Stomach smooth muscle (tissue), 2 donors: ENCODE data around the gene CLEC4D.
"Not testable (repeated sequence)": the region's sequence is repeated elsewhere in the genome, so short reads cannot be mapped to it uniquely, and the experiment has no call there.

Experiments
- H3K27ac ChIP-seq: one replicate; pipeline ENCODE4 v1.7.0; 2013; ENCODE audit warnings: mild to moderate bottlenecking, low read length, inconsistent platforms
- H3K27me3 ChIP-seq, 2 donors: one replicate each; pipeline ENCODE4 v1.7.0; 2013; ENCODE audit warnings: low read length in 2 of 2; ENCODE audit not compliant: insufficient read depth in 2 of 2, control insufficient read depth in 1 of 2
- H3K36me3 ChIP-seq, 2 donors: one replicate each; pipeline ENCODE4 v1.7.0; 2013; ENCODE audit warnings: low read length in 2 of 2; ENCODE audit not compliant: control insufficient read depth in 2 of 2, insufficient read depth in 2 of 2
- H3K4me1 ChIP-seq: one replicate; pipeline ENCODE4 v1.7.0; 2013; ENCODE audit warnings: low read length; ENCODE audit not compliant: control insufficient read depth, insufficient read depth
- H3K4me3 ChIP-seq, 2 donors: one replicate each; pipeline ENCODE4 v1.7.0; 2013; ENCODE audit warnings: low read length in 2 of 2
- H3K9ac ChIP-seq, 2 donors: one replicate each; pipeline ENCODE4 v1.7.0; 2013; ENCODE audit warnings: low read length in 2 of 2, mild to moderate bottlenecking in 1 of 2
- H3K9me3 ChIP-seq, 2 donors: one replicate each; pipeline ENCODE4 v1.7.0; 2013; ENCODE audit warnings: low read length in 2 of 2; ENCODE audit not compliant: control insufficient read depth in 2 of 2
- donor health status: healthy.
- donor health status: Pancreatic carcinoma.

CLEC4D gene

DNA sequence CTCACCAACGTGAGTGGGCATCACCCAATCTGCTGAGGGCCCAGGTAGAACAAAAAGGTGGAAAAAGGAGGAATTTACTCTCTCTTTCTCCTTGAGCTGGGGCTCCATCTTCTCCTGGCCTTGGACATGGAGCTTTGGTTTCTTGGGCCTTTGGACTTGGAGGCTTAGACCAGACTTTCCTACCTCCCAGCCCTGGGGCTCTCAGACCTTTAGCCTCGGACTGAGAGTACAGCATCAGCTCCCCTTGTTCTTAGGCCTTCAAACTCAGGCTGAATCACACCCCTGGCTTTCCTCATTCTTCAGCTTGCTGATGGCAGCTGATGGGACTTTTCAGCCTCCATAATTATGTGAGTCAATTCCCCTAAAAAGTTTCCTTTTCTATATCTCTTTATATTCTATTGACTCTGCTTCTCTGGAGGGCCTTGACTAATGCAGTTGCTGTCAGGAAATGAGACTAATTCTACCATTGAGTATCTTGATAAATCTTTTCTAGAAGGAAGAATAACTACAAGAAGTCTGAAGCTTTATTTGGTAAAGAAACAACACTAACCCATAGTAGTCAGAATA lies 43.3 kb downstream of the CLEC4D start:
- Histone ChIP-seq H3K27me3 (no peaks in the 10 kb centered on the region), H3K4me1 (no peaks in the 10 kb centered on the region), H3K4me3 (no peak overlapping the region), H3K27ac (no peak overlapping the region), H3K9ac (no peak overlapping the region), H3K9me3 (no peaks in the 10 kb centered on the region), H3K36me3 (no peaks in the 10 kb centered on the region)

DNA sequence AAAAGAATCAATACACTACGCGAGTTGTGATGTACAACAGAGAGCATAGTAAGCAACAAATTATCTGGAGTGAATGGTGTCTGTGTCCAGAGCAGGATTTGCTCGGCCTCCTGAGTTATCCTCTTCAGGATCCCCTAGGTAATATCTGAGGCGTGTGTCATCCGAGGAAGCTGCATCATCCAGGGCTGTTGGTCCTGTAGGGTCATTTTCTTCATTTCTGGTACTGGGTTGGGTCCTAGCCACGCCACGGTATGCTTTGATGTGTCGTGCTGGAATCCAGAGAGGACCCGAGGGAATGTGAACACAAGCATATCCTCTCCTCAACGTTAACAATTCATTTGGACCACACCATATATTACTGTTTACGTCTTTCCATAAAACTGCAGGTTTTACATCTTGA lies 46.4 kb downstream of the CLEC4D start:
- no peak overlapping the region for H3K27ac ChIP-seq
- H3K4me3 ChIP-seq = no peak overlapping the region
- H3K36me3 ChIP-seq = no peaks in the 10 kb centered on the region
- peaks cover 0 to 6% of the 10 kb centered on the region in 2 donors for H3K9me3 ChIP-seq
- no peak overlapping the region for H3K9ac ChIP-seq
- no peaks in the 10 kb centered on the region for H3K27me3 ChIP-seq
- H3K4me1 ChIP-seq = no peaks in the 10 kb centered on the region

DNA sequence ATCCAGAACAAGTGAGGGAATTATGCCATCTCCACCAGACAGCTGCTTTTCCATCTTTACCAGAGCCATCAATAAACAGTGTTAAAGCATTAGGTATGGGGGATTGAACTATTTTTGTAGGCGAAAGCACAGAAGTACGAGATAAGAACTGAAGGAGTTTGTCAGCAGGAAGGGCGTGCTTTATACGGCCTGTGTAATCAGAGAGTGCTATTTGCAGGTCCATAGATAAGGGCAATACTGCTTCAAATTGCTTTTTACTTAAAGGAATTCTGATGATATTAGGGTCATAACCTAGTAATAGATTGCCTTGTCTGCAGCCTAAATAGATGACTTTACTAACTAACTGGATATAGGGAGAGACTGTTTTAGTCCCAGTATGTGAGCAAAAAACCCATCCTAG lies 47.7 kb downstream of the CLEC4D start:
- H3K27me3 ChIP-seq = no peaks in the 10 kb centered on the region
- no peaks in the 10 kb centered on the region for H3K36me3 ChIP-seq
- no peaks in the 10 kb centered on the region for H3K4me1 ChIP-seq
- no peak overlapping the region for H3K4me3 ChIP-seq
- H3K9ac ChIP-seq = no peak overlapping the region
- no peak overlapping the region for H3K27ac ChIP-seq
- peaks cover 0 to 6% of the 10 kb centered on the region in 2 donors for H3K9me3 ChIP-seq

DNA sequence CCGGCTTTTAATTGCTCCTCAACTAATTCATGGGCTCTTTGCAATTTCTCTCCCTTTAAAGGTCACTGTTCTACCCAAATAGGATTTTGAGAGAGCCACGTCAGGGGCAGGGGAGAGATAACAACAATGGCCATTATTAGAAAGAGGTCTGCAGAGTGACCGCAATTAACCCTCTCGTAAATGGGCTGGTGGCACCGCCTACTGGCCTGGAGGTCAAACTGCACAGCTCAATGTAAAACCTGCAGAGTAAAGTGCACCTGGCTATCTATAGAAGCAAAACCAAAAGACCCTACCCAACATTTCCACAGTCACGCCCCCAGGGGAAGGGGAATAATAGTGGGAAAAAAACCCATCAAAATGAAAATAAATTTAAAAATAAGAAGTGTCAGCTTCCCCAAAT lies 49.0 kb downstream of the CLEC4D start:
- no peak overlapping the region for H3K27ac ChIP-seq
- H3K27me3 ChIP-seq = no peaks in the 10 kb centered on the region
- no peak overlapping the region for H3K9ac ChIP-seq
- H3K9me3 ChIP-seq = peaks cover 0 to 6% of the 10 kb centered on the region in 2 donors
- no peaks in the 10 kb centered on the region for H3K4me1 ChIP-seq
- H3K36me3 ChIP-seq = no peaks in the 10 kb centered on the region
- no peak overlapping the region for H3K4me3 ChIP-seq

DNA sequence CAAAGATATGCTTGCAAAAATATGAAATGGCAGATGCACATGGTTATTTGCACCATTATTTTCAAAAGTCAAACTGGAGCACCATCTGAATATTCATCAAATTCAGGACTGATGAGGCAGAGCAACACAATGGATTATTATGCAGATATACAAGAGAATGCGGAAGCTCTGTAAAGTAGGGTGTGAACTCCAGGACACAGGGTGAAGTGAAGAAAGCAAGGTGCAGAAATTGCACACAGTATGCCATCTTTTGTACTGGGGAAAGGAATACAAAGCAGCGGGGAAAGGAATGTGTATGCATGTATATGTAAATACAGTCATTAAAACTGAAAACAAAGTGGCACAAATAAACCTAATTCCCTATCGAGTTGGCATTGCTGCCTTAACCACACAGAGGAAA lies 50.1 kb downstream of the CLEC4D start:
- H3K4me3 ChIP-seq = no peak overlapping the region
- H3K27ac ChIP-seq = no peak overlapping the region
- no peaks in the 10 kb centered on the region for H3K36me3 ChIP-seq
- H3K9ac ChIP-seq = no peak overlapping the region
- H3K4me1 ChIP-seq = no peaks in the 10 kb centered on the region
- no peaks in the 10 kb centered on the region for H3K27me3 ChIP-seq
- H3K9me3 ChIP-seq = peaks cover 0 to 6% of the 10 kb centered on the region in 2 donors

DNA sequence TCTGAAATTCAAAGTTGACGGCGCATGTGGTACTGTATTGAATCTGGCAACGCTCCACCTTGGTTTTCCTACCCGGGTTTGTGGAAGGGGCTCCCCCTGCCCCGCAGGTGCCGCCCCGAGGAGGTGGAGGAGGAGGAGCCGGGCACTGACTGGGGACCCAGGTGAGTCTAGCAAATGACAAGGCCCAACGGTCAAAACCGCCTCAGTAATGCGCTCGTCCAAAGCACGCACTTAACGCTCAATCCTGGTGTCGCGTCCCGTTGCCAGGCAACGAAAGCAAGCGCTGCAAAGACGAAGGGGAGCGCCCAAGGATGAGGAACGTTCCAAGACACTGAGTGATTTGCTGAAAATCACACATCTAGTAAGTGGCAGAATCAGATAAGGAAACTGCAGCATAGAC lies 51.4 kb downstream of the CLEC4D start:
- no peak overlapping the region for H3K4me3 ChIP-seq
- H3K4me1 ChIP-seq = no peaks in the 10 kb centered on the region
- H3K9me3 ChIP-seq = peaks cover 0 to 6% of the 10 kb centered on the region in 2 donors
- no peaks in the 10 kb centered on the region for H3K36me3 ChIP-seq
- no peak overlapping the region for H3K27ac ChIP-seq
- H3K27me3 ChIP-seq = no peaks in the 10 kb centered on the region
- H3K9ac ChIP-seq = no peak overlapping the region

DNA sequence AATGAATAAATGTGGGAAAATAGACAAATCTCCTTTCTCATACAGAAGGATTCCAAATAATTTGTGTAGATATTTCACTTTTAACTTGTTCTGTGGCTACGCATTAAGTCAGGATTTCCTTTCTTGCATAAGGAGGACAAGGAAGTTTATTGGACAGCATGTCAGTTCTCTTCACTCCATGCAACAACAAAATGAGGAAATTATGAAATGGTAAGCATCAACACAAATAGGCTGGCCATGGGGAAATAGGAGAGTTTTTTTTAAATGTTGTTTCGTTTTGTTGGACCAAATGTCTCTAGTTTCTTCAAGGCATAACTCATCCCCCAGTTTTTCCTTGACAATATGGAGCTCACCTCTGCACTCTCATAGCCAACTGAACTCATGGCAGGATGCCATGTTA lies 52.7 kb downstream of the CLEC4D start:
- not testable (repeated sequence) for H3K4me1 ChIP-seq, H3K9ac ChIP-seq, H3K27ac ChIP-seq, H3K9me3 ChIP-seq, H3K27me3 ChIP-seq, H3K4me3 ChIP-seq, H3K36me3 ChIP-seq

DNA sequence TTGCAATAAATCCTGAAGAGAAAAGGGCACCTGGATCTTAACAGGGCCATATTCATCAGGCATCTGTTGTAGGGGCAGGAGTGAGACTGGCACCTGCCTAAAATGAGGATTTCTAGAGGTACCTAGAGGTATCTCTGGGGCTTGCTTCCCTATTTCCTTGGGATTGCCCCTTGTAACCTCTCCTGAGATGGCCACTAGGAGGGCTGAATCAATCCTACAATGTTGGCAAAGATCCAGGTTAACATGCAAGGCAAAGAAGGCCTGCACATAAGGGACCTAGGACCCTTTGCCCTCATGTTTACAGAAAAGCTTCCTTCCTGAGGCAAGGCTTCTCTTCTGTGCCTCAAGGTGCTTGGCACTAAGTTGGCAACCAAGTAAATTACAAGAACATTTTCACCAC lies 53.2 kb downstream of the CLEC4D start:
- Histone ChIP-seq H3K27ac (no peak overlapping the region), H3K27me3 (no peaks in the 10 kb centered on the region)

More for the DNA sequence above, 53.2 kb downstream of the CLEC4D start:
- Histone ChIP-seq H3K4me1 (no peaks in the 10 kb centered on the region), H3K36me3 (no peaks in the 10 kb centered on the region), H3K9ac (no peak overlapping the region), H3K9me3 (peaks cover 0 to 6% of the 10 kb centered on the region in 2 donors), H3K4me3 (no peak overlapping the region)
